GM06990 (cell line): ENCODE results near the gene OMA1.

Experiments
- DNase-seq: peaks from one replicate; pipeline ENCODE4 v3.0.0-alpha.2; 2011; ENCODE audit not compliant: insufficient read length; ENCODE audit errors: extremely low read depth
- H3K27me3 ChIP-seq: replicated peaks from 2 replicates; pipeline ENCODE4 v1.6.0; 2011; ENCODE audit warnings: low read length; ENCODE audit not compliant: control insufficient read depth, insufficient read depth
- H3K36me3 ChIP-seq: 2 replicates; pipeline ENCODE4 v1.5.1; 2011; ENCODE audit warnings: low read length; ENCODE audit not compliant: control insufficient read depth, insufficient read depth
- H3K4me3 ChIP-seq: replicated peaks from 2 replicates; pipeline ENCODE4 v1.5.1; 2011; ENCODE audit warnings: low read depth, mild to moderate bottlenecking, control low read depth, low read length
- CTCF ChIP-seq: IDR thresholded peaks from 2 replicates; pipeline ENCODE4 v1.5.1; 2011; ENCODE audit warnings: low read length, control low read depth, mild to moderate bottlenecking, inconsistent platforms; ENCODE audit not compliant: insufficient read depth, poor library complexity, severe bottlenecking

The OMA1 gene

GRCh38 chr1:58529284-58529683 lies 17.2 kb downstream of the OMA1 start:
- TF ChIP-seq CTCF: no peak
- no peak for DNase-seq
- Histone ChIP-seq H3K27me3 (no peaks in the 10 kb centered on the region), H3K4me3 (no peak overlapping the region), H3K36me3 (no peaks in the 10 kb centered on the region)

DNA sequence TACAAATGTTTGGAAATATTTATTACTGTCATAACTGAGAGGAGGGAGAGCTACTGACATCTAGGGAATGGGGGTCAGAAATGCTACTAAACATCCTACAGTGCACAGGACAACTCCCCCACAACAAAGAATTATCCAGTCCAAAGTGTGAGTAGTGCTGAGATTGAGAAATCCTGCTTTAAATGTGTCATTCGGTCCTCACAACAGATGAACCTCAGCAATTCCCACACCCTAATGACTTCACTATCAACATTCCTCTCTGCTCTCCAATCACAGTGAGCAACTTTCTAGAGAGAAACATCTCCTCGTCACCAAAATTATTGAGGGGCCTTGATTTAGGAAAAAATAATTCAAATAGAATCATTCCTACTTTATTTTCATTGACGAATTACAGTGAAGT lies 18.0 kb downstream of the OMA1 start:
- H3K27me3 ChIP-seq: no peaks in the 10 kb centered on the region
- H3K4me3 ChIP-seq: no peak overlapping the region
- TF ChIP-seq CTCF: no peak
- no peak for DNase-seq
- peaks cover 2% of the 10 kb centered on the region; the same call in 1 of the 2 replicates for H3K36me3 ChIP-seq

- Histone ChIP-seq H3K27me3 (no peaks in the 10 kb centered on the region), H3K36me3 (peaks cover 4% of the 10 kb centered on the region), H3K4me3 (no peak overlapping the region)
- TF ChIP-seq CTCF: no peak
- DNase-seq: no peak
Measured at GRCh38 chr1:58524353-58524945, 22.1 kb downstream of the OMA1 start.

DNA sequence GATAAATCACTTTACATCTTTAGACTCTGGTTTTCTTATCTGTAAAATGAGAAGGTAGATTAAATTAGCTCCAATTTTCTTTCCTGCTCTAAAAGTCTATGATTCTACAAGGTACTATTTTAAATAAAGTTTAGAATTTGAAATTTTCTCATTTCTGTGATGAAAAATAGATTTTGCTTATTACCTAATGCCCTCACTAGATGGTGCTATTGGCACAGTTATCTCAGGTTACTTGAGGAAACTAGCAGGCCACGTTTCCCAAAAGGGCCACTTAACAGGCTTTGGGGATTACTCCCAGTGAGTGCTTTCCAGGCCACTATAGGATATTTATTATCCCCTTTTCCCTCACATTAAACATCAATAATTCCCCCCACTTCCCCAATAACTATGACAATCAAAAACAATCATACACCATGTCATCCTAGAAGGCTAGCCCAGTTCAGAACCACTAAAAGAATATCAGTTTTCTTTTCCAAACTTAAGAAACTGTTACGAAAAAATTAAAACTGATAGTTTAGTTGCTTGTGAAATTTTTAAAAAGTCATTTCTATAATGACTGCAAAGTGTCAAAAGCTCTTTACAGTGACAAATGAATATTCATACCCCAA lies 30.6 kb downstream of the OMA1 start:
- peak; percentile 10 for DNase-seq
- Histone ChIP-seq H3K27me3 (no peaks in the 10 kb centered on the region), H3K36me3 (peaks cover 4% of the 10 kb centered on the region), H3K4me3 (no peak overlapping the region)
- peak; percentile 55 for TF ChIP-seq CTCF

GRCh38 chr1:58513956-58514355 lies 32.6 kb downstream of the OMA1 start:
- Histone ChIP-seq H3K36me3 (peaks cover 2% of the 10 kb centered on the region), H3K4me3 (no peak overlapping the region), H3K27me3 (no peaks in the 10 kb centered on the region)
- no peak for DNase-seq
- TF ChIP-seq CTCF: no peak
